CD4-positive, alpha-beta T cell treated with Interleukin-12 subunit alpha and Interleukin-12 subunit beta, for 1 hour (primary cell): Measurements from ENCODE around the gene FAM222A.
A peak's percentile ranks its signal among the peaks of the same experiment; 100 is the strongest.

Experiments
- DNase-seq: peaks from one replicate; pipeline ENCODE4 v3.0.0-alpha.2; 2020

Gene FAM222A

DNA sequence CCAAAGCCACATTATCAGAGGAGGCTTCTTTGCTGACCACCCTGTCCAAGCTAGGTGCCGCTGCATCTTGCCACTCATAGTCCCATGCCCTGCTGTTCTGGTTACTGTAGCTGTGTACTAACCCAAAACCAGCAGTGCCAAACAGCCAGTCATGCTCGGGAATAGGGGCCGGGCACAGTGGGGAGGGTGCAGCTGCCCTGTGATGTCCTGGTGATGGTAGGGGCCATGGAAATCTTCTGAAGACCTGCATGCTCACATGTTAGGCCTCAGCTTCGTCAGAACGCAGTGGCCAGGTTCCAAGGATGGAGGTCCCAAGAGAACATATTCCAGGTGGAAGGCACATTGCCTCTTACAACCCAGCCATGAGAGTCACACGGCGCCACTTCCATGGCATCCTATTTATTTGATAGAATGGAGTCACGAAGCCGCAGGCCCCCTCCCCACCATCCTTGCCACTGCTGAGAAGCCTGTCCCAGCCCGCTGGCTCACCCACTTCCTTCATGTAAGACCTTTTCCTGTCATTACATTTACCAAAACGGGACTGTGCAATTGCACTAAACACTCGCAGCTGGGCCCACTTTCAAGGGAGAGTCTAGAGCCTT lies 48.5 kb downstream of the FAM222A start:
- no peak for DNase-seq

DNA sequence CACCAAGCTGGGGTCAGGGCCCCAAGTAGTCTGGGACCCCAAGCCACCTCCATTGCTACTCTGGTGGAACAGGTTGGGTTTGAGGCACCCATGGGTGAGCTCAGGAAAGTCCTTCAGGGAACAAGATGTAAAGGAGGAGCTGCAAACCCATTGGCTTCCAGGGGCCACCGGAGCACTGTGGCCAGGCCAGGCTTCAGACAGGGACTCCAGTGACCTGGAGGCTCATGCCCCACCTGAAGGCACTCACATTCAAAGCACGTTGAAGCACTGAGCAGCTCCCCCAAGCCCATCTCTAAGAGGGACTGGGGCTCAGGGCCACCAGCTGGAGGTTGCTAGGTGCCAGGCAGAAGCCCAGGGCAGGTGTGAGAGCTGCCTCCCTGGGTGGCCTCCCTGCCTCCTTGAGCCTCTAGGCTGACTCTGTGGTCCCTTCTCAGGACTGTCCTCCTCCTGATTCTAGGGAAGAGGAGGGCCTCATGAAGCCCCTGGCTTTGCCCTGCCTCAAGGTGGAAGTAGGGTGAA lies 49.1 kb downstream of the FAM222A start:
- DNase-seq: no peak

DNA sequence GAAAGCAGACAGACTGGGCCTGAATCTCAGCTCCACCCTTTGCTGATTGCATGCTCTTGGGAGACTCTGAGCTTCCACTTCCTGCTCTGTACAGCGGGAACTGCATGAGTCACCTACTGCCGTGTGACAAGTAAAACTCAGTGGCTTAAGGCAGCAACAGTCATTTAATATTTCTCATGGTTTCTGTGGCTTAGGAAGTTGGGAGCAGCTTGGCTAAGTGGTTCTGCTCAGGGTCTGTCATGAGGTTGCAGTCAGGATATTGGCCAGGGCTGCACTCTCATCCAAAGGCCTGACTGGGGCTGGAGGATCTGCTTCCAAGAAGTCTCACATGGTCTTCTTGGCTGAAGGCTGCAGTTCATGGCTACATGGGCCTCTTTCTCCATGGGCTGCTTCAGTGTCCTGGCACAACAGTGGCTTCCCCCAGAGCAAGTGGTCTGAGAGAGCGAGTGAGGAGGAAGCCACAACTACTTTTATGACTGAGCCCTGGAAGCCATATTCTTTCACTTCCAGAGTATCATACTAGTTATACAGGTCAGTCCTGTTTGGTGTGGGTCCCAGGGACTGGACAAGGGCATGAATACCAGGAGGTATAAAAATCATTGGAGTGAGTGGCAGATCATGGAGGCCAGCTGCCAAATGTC lies 49.7 kb downstream of the FAM222A start:
- no peak for DNase-seq

DNA sequence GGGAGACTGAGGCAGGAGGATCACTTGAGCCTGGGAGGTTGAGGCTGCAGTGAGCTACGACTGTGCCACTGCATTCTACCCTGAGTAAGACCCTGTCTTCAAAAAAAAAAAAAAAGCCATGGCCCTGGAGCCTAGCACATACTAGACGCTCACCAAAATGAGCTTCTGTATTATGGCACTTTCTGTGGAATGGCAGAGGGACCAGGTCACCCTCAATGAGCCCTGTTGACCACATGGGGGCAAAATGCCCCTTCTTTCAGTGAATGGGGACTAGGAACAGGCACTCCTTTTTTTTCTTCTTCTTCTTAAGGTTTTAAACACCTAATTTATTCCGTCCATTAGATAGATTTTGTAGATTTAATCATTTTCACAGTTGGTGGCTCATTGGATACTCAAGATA lies 50.5 kb downstream of the FAM222A start:
- no peak for DNase-seq

DNA sequence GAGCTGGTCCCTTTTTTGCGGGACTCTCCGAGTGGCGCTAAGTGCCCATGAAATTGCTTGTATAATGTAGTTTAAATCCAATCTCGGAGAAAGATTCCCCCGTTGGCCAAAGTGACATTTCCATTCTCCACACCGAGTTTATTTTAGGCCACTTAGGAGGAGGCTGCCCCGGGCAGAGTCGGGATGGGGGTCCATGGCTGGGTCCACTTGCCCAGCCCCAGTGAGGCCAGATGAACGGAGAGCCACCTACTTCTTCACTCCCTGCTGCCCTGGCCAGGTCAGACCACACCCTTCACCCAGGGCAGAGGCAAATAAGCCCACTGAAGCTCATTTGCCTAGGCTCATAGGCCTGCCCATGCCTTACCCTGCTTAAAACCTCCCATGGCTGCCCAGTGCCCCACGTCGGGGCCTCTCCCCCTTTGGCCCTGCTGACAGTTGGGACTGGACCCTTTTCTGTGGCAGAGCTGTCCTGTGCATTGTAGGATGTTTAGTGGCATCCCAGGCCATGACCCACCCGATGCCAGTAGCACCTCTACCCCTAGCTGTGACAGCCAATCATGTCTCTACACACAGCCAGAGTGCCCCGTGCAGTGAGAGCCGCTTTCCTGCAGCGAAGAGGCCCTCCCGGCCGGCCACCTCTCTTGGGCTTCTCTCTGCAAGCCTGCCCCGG lies 51.3 kb downstream of the FAM222A start:
- DNase-seq: no peak

DNA sequence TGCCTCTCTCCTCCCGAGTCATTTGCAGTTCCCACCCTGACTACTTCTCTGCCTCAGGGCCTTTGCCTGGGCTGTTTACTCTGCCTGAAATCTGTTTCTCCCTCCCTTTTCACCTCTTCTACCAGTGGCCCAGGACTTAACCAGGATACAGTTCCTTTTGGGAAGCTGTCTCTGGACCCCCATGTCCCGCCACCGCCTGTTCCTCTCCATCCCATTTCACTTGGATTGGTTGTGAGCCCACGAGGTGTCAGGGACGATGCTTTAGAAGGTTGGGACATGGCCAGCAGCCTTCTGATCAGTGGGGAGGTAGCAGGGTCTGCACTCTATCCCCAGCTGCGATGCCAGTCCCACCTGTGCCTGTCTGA lies 51.8 kb downstream of the FAM222A start:
- DNase-seq: no peak

DNA sequence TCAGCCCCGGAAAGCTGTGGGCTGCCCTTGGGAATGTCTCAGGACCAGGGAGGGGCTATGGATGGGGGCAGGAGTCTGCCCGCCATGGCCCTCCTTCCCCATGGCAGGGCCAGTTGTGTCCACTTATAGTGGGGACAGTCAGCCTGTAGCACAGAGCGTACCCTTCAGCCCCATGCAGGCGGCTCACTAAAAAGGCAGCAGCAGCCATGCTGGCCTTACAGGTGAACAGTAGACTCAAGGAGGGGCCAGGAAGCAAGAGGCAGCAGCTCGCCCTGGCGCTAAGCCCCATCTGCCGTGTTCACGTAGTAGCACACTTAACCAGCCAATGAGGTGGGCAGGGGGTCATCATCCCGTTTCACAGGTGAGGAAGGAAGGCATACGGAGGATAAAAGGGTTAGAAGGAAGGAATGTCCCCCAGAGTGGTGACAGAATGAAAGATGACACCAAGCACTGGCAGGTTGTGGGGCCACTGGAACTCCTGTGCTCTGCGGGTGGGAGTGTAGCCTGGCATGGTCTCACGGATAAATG lies 52.7 kb downstream of the FAM222A start:
- no peak for DNase-seq

DNA sequence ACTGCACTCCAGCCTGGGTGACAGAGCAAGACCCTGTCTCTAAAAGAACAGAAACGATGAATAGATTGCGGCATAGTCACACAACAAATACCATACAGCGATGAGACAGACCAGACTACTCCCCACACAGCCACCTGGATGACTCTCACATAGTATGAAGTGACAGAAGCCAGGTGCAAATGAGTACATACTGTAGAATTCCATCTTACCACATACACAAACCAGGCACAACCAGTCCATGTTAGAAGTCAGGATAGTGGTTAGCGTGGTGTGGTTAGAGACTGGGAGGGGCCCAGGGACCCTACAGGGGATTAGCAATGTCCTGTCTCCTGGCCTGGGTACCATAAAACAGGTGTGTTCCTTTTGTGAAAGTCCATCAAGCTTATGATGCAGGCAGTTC lies 53.8 kb downstream of the FAM222A start:
- DNase-seq: no peak

DNA sequence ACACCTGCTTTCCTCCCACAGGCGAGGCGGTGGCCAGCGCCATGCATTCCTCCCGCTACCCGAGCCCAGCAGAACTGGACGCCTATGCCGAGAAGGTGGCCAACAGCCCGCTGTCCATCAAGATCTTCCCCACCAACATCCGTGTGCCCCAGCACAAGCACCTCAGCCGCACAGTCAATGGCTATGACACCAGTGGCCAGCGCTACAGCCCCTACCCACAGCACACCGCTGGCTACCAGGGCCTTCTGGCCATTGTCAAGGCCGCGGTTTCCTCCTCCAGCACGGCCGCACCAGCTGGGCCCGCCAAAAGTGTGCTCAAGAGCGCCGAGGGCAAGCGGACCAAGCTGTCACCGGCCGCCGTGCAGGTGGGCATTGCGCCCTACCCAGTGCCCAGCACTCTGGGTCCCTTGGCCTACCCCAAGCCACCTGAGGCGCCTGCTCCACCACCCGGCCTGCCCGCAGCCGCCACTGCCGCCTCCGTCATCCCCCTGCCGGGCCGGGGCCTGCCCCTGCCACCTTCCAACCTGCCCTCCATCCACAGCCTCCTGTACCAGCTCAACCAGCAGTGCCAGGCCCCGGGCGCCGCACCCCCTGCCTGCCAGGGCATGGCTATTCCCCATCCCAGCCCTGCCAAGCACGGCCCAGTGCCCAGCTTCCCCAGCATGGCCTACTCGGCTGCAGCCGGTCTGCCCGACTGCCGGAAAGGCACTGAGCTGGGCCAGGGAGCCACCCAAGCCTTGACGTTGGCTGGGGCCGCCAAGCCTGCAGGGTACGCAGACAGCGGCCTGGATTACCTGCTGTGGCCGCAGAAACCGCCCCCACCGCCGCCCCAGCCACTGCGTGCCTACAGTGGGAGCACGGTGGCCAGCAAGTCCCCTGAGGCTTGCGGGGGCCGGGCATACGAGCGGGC lies 54.6 kb downstream of the FAM222A start:
- no peak for DNase-seq

DNA sequence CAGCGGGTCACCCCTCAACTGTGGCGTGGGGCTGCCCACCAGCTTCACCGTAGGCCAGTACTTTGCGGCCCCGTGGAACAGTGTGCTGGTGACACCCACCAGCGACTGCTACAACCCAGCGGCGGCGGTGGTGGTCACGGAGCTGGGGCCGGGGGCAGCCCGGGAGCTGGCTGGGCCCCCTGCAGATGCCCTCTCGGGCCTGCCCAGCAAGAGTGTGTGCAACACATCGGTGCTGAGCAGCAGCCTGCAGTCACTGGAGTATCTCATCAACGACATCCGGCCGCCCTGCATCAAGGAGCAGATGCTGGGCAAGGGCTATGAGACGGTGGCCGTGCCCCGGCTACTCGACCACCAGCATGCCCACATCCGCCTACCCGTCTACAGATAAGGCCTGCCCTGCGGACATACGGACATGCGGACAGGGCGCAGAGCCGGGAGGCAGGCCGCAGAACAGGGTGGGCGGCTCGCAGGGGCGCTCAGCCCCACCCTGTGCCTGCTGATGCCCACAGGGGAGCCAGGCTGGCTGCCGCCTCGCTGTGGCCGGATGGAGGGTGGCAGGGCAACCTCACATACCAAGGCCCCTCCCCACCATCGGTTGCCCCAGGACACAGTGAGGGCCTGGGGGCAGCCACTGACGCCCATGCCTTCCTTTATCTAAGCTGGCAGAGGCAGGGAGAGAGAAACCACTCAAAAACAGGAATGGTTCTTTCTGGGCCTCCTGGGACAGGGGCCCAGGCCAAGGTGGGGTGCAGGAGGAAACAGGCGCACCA lies 55.5 kb downstream of the FAM222A start:
- no peak for DNase-seq

DNA sequence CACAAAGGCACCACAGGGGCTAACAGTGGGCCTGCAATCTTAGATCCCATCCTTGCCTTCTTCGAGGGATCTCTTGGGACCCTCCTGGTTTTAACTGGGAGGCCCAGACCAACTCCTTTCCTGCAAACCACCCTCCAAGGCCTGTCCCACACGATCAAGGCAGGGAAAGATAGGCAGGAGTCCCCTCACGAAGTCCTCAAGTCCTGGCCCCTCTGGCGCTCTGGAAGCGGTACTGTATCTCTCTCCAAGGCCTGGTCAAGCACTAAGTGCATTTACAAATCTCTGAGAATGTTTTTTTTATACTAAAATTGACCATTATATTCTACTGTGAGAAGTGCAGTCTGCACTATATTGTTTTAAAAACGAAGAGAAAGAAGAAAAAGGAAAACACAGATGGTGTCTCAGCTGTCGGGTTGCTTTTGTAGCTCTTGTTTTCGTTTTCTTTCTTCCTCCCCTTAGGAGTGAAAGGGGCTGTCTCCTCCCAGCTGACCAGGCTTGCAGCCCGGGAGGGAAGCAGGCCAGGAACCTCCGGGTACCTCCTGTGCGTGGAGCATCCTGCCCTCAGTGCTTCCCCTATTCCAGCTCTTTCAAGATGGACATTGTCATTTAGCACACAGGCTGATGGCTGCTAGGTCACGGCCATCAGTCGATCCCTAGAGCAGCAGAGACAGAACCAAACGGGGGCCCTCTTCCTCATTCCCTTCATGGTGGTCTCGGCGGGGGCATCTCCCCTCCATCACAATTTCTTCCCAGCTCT lies 56.7 kb downstream of the FAM222A start:
- DNase-seq: no peak

DNA sequence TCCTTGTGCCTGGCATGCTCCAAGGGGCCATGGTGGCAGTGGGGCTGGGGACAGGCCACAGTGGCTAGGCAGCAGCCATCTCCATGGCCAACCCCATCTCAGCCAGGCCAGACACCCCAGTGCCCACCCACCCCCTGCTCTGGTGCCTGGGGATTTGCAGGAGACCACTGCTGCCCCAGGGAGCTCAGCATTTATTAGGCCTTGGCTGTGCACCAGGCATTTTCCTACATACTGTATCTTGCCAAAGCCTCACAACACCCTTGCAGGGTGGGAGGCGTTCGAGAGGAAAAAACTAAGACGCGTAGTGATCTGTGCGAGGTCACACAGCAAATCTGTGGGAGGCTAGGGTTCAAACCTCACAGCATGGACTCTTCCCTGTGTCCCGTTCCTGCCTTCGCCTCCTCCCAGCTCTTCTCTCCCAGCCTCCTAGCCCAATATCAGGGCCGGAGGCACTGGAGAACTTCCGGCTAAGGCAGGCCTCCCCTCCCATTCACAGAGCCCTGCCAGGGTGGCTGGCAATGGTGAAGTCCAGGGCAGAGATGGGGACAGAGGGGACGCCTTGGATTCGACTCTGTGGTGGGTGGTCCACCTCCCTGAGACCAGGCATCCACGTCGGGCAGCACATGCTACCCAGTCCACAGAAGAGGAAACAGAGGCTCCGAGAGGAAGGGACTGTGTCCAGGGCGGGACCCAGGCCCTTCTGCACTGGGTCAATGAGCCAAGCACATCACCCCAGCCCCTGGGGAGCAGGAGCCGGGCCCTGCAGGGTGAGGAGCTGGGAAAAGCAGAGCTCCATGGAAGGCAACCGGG lies 57.4 kb downstream of the FAM222A start:
- no peak for DNase-seq

DNA sequence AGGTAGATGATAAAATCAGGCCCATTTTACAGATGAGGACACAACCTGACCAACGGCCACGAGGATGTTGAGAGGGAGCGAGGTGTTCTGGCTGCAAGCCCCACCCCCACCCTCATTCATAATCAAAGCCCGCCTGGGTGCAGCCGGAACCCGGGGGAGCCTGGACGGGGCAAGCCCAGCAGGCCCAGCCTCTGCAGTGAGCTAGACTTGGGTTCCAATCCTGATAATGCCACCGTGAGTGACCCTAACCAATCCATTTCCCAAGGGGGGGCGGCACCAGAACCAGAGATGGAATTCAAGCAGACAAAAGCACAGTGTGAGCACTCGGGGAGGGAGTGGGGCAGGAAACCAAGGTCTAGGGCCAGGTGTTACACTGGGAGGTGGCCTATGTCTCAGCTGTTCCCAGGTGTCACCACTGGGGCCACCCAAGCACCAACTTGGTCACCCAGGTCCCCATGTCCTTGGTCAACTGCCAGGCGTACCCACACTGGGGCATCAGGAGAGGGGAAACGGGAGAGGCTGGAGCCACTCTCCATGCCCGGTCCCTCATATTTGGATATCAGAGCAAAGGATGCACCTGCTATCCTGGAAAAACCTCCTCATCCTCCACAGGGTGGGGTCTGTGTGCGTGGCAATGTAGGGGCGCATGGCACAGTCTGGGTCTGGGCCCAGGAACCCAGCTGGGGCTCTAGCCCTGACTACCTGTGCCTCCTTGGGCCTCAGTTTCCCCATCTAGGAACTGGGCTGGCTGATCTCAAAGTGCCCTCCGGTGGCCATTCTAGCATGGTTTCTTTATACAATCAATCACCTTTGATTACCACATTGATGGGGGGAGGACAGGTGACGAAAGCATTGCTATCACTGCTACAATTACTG lies 58.4 kb downstream of the FAM222A start:
- DNase-seq: no peak

DNA sequence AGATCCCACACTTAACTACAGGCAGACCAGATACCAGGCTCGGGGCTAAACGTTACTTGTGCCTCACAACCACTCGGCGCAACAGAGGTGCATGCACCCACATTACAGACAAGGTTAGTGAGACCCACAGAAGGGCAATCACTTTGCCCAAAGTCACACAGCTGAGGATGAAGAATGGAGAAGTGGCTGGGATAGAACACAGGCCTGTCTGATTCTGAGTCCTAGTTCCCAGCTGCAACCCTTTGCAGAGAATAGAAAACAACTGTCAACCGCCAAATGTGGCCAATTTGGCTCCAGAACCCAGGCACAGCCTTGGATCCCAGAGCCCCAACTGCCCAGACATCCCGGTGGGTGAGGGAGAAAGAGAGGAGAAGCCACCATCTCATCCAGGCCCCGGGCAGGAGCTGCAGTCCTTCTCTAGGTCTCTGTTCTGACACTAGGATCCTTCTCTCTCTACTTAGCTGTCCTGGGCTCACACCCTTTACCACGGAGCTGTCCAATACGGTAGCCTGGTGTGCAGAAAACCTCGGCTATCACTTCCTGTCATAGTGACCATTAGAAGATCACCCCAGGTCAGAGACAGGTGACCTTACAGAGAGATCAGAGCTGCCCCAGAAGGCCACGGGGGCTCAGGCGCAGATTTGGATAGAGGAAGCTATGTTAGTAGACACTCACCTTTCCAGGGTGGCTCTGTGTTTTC lies 59.1 kb downstream of the FAM222A start:
- DNase-seq: no peak

DNA sequence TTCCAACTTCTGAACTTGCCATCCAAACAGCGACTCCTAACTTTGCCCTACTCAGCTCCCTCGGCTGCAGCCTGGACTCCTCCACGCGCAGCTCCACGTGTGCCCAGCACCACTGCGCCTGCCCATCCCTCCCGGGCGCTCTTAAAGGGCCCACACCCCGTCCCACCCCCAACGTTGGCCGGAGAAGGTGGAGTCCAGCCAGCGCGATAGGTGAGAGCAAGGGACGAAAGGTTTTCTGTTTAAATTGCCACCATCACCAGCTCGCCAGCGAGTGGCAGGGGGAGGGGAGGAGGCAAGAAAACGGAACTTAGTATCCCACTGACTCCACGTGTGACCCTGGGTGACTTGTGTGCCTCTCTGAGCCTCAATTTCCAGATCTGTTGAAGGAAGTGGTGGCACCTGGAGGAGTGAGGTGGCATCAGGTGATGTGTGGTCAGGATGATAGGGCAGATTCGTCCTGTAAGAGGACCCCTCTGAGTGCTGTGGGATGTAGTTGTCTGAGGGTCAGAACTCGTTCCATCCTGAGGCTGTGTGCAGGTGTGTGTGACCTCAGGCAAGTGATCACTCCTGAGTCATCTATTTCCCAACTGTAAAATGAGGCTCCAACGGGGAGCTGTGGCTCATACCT lies 59.9 kb downstream of the FAM222A start:
- DNase-seq: no peak

DNA sequence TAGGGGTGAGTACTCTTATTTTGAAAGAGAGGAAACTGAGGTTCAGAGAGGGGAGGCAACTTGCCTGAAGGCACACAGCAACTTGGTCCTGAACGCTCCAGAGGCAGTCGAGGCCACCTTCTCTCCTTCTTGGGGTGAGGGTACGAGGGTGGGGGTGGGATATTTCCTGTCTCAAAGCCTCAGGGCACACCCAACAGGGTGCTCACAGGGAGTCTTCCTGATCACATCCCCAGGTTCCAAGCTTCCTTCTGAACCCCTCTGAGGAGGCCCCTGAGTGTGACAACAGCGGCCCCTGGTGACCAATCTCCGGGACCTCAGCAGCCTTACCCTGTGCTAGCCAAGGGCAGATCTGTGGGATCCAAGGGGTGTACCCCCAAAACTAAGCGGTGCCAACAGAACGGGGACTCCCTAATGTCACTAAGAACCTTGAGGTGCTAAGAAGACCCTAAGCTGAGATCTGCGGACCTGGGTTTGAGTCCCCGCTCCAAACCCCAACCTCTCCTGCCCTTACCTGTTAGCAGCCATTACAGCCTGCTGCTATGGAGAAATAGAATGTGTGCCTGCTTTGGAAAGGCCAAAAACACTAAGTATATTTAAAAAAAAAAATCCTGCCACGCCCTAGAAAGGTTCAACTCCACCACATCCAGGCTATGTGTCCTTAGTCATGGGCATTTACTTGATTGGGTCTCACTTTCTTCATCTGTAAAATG lies 61.7 kb downstream of the FAM222A start:
- DNase-seq: peak; percentile 68

DNA sequence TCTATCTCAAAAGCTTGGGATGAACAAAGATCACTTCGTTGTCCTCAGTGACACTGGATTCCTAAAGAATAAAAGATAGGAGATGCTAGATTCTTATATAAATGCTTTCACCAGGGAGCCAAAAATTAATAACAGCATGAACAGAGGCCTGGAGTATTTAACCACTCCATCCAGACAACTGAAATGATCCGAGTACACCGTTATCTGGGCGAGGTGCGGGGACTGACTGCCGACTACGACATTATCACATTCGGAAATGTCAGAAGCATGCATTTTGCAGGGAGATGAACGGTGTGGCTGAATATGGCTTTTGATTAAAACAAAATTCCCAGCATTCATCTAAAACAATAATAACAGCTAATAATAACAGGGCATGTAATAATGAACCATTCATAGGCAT lies 63.0 kb downstream of the FAM222A start:
- DNase-seq: no peak

DNA sequence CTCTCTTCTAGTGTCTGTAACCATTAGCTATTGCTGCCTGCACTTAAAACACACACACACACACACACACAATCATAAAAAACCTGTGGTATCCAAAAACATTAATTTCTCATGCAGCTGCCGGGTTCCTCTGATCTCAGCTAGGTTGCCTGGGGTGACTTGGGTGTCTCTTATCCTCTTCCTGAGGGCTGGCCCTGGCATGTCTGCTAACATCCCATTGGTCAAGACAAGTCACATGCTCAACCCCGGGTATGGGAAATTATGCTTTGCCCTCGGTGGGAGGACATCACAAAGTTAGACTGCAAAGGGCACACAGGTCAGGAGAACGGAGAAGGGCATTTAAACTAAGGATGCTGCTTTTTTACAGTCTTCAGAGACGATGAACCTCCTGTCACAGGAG lies 63.9 kb downstream of the FAM222A start:
- DNase-seq: peak; percentile 46
